ENCODE results near the gene RGS7.

Gene RGS7

DNA sequence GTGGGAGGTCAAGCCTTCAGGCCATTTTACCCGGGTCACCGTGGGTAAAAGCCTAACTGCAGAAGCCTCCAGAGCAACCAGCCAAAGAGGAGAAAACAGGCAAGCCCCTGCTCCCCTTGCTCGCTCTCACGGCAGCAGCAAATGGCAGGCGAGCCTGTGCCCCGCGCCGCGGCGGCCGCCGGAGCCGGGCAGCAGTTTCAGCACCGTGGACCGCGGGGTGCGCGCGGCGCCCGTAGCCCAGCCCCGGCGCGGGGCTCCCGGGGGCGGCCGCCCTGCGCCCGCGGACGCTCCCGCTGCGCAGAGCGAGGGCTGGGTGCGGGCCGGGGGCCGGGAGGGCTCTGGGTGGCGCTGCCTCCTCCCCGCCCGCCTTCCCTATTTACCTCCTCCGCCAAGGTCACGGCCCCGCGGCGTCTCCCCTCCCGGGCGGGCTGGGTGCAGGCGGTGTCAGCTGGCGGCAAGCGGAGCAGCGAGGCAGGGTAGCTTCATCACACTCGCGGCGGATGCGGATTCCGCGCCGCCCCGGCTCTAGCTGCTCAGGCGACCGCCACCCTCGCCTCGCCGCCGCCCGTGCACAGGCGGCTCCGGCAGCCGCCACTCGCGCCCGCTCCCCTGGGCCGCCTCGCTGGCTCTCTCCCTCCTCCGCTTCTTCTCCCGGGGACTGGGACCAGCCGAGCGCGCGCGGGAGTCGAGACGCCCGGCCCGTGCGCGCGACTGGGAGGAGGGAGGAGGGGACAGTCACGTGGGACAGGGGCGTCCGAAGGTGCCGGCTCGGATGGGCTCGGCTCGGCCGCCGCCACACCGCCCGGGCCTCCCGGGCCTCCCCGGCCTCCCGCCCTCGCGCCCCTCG, at the start of gene RGS7:
Gene RGS7, minus strand, starts transcription at position 687 of the 847 bp plus-strand sequence.
- peak; percentile 86 for DNase-seq

DNA sequence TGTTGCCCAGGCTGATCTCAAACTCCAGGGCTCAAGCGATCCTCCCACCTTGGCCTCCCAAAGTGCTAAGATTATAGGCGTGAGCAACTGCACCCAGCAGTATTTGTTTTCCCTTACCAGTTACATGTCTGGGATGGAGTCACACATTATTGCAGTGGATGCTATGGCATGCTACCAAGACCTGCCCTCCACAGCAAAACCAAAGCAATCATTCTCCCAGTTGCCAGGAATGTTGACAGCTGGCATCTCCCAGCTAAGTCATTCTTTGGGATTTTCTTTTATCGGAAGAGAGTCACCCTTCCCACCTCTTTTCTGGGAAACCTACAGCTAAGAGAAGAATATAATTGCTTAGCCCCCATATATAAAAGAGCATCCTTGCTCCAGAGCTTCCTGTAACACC, 49.4 kb upstream of the RGS7 start:
- no peak for DNase-seq

DNA sequence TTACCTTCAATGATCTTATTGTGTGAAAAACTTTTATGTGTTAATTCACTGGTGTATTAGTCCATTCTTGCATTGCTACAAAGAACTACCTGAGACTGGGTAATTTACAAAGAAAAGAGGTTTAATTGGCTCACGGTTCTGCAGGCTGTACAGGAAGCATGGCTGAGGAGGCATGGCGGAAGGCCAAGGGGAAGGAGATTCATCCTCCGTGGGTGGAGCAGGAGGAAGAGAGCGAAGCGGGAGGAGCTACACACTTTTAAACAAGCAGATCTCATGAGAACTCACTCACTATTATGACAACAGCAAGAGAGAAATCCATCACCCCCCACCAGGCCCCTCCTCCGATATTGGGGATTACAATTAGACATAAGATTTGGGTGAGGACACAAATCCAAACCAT, 44.2 kb upstream of the RGS7 start:
- no peak for DNase-seq

DNA sequence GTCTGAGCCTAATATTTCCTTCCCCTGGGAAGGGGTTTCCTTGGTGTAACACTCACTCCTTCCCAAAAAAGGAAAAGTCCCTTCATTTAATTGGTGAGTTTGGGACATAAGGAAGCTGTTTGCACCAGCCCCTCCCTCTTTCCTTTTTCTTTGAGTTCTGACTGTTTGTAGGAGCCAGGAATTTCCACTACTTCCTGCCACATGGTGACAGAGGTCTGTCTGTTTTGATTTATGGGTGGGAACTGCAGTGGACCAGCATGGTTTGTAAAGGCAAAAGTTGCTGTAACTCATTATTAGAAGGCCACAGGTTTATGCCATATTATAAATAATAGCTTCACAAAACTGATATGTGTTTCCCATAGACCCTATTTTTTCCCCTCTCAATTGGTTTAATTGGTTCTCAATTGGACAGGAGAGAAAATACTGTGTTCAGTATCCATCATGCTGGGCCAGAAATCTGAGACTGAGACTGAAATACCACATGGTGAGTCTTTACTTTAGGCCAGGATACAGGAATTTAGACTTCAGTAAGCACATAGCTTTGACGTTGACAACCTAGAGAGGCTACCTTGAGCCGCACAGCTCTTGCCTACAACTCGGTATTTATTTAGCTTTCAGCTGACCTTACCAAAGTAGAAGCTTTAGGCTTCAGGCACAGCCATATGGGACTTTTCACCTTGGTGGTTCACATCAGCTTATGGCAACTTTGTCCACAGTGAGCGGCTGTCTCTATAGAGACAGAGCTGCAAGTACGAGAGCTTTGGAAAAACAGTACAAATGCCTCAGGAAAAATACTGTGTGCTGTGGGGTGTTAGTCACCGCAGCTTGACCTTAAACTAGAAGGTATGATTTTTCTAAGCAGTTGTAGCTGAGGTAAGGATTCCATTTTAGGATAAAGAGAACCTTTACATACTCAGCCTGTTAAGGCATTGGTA, 40.0 kb upstream of the RGS7 start:
- DNase-seq: no peak

DNA sequence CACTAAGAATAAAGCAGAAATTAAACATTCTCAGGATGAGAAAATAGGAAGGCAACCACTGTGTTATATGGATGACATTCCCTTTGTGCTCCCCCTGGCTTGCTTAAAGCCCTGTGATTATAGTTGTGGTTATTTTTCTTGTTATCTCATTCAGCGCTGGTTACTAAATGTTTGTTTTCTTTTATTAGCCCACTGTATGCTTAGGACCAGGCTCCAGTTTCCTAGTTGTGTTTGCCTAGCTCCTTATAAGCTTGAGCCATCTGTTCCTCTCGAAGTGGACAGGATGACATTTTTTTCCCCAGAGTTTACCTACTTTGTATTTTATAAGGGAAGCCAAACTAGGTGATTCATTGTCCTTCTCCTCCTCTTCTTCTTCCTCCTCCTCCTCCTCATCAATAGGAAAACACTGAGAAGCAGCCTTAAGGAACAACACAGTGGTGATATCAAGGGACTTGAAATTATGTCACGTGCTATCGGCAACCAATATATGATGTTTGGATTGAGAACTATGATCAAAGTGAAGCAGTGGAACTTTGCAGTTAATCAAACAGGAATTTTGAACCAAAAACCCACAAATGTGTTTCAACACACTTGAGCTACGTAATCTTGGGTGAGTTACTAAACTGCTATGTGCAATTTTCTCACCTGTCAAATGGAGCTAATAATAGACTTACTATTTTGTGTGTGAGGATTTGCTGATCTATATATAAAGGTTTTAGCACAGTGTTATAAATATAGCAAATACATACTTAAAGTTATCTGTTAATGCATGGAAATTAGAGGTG, 35.1 kb upstream of the RGS7 start:
- peak; percentile 34 for DNase-seq

DNA sequence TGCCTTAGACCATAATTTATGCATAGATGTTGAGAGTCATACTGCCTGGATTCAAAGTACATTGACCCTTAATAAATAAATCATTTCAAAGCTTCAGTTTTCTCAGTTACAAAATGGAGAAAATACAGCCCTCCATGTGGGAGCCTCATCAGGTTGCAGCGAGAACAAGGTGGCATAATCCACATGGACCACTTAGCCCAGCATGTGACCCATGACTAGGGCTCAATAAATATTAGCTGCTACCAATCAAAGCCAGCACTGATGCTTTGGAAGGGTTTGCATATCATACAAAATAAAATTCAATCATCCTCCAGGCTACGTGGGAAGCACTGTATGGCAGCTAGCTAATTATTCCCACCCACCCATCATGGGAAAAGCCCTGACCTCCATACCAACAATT, 33.5 kb upstream of the RGS7 start:
- no peak for DNase-seq

DNA sequence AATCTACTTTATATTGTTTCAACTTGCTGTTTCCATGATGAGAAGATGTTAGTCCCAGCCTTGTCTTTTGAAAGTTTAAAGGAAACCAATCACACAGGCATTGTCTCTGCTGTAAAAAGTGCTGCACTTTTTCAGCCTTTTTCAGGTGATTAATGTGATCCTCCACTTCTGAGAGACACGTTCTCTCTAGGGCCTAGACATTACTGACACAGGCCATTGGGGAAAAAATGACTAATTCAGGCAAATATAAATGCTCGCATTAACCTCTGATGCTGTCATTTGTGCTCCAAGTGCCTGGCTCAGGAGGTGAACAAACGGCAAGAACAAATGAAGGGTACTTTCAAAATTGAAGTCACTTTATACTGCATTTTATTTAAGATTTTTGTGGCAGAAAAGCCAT, 32.4 kb upstream of the RGS7 start:
- no peak for DNase-seq

DNA sequence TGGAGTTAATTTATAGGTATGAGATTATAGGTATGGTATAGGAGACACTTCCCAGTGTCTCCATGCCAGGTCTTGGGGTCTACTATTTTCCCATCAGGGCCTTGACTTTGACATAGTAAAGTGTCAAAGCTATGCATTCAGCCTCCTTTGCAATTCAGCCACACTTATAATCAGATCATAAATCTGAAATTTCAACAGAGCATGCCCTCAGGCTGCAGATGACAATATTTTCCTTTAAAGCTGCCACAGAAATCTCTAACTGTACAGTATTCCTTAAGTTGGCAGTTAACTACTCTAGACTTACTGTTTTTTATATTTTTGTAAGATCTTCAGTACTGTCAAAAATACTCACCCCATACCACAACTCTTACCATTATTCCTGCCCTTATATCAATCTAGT, 30.2 kb upstream of the RGS7 start:
- no peak for DNase-seq

DNA sequence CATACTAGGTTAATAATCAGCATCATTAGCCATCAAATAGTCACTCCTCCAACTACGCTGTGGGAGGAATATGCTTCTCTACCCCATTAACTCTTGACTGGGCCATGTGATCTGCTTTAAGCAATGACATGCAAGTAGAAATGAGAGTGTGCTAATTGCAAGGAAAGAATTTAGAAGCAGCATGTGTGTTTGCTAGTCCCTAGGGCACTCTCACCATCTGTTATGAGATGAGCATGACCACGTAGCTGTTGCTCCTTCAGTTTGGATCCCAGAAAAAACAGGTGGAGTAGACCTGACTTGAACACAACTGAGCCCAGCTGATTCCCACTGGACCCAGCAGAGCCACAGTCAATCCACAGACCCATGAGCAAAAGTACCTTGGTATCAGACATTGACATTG, 19.7 kb upstream of the RGS7 start:
- no peak for DNase-seq

DNA sequence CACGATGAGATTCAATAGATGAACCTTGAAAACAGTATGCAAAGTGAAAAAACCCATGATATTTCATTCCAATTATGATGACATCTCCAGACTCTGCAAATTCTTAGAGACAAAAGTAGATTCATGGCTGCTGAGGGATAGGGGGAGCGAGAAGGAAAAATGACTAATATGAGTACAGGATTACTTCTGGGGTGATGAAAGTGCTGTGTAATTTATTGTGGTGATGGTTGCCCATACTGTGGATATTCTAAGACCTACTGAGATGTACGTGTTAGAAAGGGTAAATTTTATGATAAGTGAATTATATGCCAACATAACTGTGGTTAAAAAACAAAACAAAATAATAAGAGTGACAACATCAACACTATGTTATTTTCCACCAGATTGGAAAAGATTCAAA, 18.9 kb upstream of the RGS7 start:
- no peak for DNase-seq

DNA sequence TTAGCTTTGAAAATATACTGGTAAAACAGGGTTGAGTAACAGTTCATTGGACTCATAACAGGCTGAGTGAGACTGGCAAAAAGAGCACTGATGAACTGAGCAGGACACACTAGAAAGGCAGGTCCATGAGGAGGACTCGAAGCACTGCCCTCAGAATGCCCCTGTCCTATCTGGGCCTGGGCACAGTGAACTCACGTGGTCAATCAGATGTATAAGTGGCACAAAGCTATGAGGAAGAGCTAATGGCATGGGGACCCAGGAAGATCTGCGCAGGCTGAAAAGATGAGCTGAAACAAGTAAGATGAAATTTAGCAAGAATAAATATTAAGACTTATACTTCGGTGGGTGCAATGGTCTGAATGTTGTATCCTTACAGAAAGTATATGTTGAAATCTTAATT, 9.2 kb upstream of the RGS7 start:
- DNase-seq: no peak

DNA sequence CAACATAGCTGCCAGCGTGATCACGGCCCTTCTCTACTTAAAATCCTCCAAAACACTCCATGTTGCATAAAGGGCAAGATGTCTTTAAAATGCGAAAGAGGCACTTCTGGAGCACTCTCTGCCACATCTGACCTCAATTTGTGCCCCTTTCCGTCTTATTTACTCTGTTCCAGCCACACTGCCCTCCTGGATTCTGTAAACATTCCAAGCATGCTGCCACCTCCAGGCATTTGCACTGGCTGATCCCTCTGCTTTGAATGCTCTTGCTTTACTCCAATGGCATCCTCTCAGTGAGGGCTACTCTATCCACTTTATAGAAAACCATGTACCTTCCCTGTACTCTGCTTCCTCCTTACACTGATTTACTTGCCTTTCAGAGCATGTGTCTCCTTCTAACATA, 5.3 kb upstream of the RGS7 start:
- DNase-seq: no peak

DNA sequence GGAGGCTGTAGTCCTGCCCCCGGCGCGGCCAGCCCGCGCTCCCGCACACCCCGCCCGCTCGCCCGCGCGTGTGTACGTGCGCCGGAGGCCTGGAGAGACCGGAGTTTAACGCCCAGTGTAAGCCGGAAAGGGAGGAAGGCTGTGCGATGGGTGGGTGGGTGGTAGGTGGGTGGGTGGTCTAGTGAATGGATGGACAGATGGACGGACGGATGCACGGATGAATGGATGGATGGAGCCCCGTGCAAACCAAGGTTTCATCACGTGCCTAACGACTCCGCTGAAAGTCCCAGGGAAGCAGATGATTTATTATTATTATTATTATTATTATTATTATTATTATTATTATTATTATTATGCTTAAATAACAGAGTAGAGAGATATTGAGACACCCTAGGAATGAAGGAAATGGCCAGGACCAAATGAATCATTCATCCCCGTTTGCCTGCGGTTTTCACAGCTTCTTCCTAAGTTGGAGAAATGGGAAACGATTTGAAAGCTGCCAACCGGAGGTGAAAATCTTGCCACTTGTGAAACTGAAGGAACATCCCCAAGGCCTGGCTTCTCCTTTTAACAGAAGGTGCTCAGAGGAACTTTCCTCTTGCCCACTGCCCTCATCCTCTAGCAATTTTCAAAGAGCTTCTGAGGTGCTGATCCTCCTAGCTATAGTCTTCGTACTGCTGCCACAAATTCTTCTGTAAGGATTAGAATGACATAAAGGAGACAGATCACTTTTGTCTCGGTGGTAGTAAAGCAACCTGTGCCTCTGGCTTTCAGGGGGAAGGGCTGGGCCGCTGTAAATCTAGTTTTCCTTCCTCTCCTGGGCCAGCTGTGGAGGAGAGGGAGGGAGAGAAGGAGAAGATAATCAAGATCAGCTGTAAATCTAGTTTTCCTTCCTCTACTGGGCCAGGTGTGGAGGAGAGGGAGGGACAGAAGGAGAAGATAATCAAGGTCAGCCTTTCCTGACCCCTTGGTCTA, 648 bp upstream of the RGS7 start:
- DNase-seq: no peak

DNA sequence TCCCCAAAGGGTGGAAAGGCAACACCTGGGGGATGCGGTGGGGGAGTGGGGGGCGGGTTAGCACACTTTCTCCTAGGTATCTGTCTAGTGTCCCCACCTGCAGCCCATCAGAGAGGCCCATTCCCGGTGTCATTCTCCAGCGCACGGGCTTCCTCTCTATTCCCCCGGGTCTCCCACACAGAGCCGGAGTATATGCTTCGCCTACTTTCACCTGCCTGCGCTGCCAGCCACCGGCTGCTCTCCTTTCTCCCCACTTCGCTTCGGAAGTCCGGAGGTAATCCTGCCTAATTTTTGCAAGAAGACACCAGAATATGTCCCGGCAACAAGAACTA, 852 bp downstream of the RGS7 start:
- peak; percentile 41 for DNase-seq

DNA sequence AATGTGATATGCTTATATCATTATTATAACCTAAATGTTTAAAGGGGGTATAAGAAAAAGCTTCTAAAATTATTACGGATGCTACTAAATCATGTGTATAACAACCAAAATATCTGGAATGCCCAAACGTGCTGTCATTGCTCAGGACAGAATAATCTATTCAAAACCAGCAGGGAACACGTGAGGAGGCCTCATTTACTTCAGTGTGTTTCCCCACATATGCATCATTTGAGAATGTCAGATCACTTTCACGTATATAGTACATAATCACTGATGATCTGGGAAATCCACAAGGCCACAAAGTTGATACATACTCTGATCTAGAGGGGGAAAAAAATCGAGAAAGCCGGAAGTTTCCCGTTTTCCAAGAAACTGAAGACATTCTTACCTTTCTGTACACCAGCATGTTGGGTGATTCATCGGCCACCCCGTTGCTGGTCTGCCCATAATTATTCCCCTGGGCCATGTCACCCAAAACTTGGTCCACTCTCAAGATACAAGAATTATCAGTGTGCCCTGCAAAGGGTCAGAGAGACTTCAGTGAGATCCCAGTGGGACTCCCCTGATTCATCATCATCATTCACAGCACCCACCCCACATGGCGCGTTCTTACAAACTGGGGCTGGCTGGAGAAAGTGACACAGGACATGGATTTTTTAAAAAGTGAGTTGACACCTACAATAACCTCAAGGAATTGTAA, 1.5 kb downstream of the RGS7 start:
- DNase-seq: no peak

DNA sequence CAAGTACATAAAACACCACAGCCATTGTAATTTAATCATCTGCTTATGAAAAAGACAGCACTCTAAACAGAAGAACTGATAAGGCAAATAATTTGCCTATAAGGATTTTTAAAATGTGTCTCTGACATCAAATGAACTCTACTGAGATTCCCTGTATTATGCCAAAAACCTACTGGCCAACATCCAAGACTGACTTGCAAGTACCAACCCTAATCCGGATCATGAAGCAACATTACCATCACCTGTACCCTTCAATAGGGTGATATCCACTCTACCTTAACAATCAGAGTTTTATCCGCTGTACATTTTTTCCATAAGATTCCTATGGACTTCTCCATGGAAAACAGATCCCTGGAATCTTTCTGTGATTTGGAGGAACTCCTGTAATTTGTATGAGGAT, 4.6 kb downstream of the RGS7 start:
- DNase-seq: no peak

DNA sequence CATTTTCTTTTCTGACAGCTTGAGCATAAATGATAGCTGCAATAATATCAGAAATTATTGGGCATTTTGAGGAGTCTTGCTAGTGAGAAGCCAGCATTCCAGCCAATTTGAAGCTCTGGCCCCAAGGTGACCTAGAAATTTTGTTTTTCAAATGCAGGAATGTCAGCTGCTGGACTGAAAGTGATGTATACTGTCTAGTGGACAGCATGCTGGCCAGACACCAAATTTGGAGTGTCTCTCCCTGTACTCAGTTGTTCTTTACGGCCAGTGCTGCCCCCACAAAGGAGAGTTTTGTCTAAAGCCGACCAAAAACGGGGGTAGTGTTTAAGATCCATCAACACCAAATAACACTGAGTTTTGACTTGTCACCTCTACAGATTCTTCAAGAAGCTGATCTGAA, 5.2 kb downstream of the RGS7 start:
- no peak for DNase-seq

DNA sequence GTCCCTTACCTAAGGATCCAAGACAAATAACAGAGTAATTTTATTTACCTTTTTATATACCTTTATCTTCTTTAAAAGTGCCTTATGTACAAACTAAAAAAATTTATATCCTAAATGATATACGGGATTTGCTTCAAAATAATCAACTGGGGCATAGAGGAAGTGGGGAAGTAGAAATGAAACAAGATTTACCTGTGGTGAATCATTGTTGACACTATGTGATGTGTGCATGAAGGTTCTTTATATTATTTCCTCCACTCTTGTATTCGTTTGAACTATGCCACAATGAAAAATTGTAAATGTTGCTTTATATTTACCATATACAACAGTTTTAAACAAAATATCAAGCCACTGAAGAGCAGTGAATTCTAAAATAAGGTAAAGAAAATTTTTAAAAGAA, 13.0 kb downstream of the RGS7 start:
- DNase-seq: no peak

DNA sequence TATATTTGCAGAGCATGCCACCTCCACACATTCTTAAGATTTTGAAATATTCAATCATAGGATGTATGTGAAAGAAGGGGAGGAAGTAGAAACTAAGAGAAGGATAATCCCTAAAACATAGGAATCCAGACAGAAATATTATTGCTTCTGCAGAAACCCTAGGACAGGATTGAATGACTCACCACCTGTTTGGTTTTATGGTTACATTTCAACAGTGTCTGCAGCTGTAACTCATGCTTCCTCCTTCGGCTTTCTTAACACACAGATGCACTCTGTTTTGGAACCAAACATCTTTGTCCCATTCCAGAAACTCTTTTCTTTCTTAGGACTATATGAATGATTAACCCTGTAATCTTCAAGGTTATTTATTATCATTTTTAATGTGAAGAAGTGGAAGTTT, 20.7 kb downstream of the RGS7 start:
- no peak for DNase-seq

DNA sequence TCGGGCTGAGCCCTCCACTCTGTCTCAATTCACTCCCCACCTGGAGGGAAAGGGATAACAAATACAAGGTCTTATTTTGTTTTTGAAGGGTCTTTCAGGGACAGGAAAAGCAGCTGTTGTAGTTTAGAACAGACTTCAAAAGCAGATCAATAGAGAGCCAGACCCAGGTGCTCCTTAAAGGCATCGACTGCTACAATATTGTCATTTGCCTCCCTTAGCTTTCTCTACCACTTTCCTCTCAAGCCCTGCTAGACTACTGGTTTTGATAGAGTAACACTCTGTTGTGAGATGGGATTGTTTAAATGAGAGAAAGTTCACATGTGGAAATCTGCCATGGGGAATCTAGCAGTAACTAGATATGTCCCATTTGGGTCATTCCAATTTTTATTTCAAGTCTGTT, 24.0 kb downstream of the RGS7 start:
- no peak for DNase-seq

DNA sequence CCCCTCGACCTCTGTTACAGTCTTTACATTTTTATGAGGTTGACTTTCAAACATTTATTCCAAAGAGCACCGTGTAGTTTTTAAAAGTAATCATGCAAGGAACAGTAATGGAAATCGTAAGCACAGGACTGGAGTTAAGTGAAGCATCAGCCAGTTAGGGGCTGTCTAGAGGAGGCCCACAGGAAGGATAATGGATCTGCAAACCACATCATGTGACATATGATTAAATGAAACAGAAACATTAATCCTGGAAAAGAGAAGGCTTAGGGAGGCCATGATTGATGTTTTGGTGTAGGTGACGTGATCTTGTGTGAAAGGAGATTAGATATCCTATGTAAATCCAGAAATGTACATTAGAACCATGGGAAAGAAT, 25.0 kb downstream of the RGS7 start:
- no peak for DNase-seq
